Heart right ventricle (tissue), 16 donors: ENCODE results near the gene KCNIP2. TPM values are rescaled to one million over a fixed set of nuclear protein-coding genes. Genes with fewer than 3 reads are reported as not detected.
A peak's percentile ranks its signal among the peaks of the same experiment; 100 is the strongest.

Source experiments
- ATAC-seq, 8 donors: fragments of 200-7000 bp; cut with Tn5 transposase; one replicate each; pipeline ENCODE4 v1.9.1; 2020; ENCODE audit warnings: mild to moderate bottlenecking in 8 of 8, moderate library complexity in 8 of 8, moderate number of reproducible peaks in 1 of 8
- DNase-seq, 2 donors: peaks; one replicate each; pipeline ENCODE4 v3.0.0-alpha.2; 2020
- H3K27ac ChIP-seq, 10 donors: fragments of 200-600 bp; sonication (generic) in 2 of 10; one replicate each; pipeline versions ENCODE4 v1.5.0 to v1.8.0; 2020 to 2022; ENCODE audit warnings: mild to moderate bottlenecking in 3 of 10
- H3K27me3 ChIP-seq, 7 donors: fragments of 200-600 bp; one replicate each; pipeline ENCODE4 v1.8.0; 2021 to 2022; ENCODE audit warnings: mild to moderate bottlenecking in 2 of 7
- H3K36me3 ChIP-seq, 9 donors: fragments of 200-600 bp; sonication (generic) in 1 of 9; one replicate each; pipeline versions ENCODE4 v1.5.0 to v1.8.0; 2020 to 2022; ENCODE audit warnings: mild to moderate bottlenecking in 2 of 9
- H3K4me1 ChIP-seq, 9 donors: fragments of 200-600 bp; sonication (generic) in 1 of 9; one replicate each; pipeline versions ENCODE4 v1.5.0 to v1.8.0; 2020 to 2022; ENCODE audit warnings: mild to moderate bottlenecking in 4 of 9
- H3K4me3 ChIP-seq, 10 donors: fragments of 200-600 bp; sonication (generic) in 2 of 10; one replicate each; pipeline versions ENCODE4 v1.5.0 to v1.8.0; 2020 to 2022; ENCODE audit warnings: mild to moderate bottlenecking in 7 of 10, moderate library complexity in 2 of 10
- H3K9me3 ChIP-seq, 11 donors: fragments of 200-600 bp in 10 of 11; sonication (generic) in 2 of 11; one replicate each; pipeline versions ENCODE4 v1.5.0 to v1.8.0; 2013 to 2022; ENCODE audit warnings: mild to moderate bottlenecking in 2 of 11, control low read depth in 1 of 11, moderate library complexity in 1 of 11
- CTCF ChIP-seq, 9 donors: fragments of 200-600 bp; sonication (generic) in 2 of 9; IDR thresholded peaks; one replicate each; pipeline versions ENCODE4 v1.5.0 to v1.8.0; 2021 to 2022; ENCODE audit warnings: antibody characterized with exemption in 9 of 9, mild to moderate bottlenecking in 5 of 9, moderate library complexity in 1 of 9
- WGBS, 2 donors: extraction: QIAGEN DNeasy Blood & Tissue Kit; methylation state at CpG; one replicate each; pipeline ENCODE4 v1.1.7; 2013; ENCODE audit warnings: inconsistent platforms in 1 of 2; 5-methylcytosine and 5-hydroxymethylcytosine counted together
- intact Hi-C, 10 donors: fragments of 100-400 bp; cut with DNase I; formaldehyde crosslinking; loops; one replicate each; pipeline versions ENCODE4 v1.11.1 to v1.14.2; 2022
- polyA plus RNA-seq, 2 donors: library from polyadenylated mRNA; stranded (reverse); fragments of 200-250 nt; gene quantifications; one replicate each; pipeline ENCODE4 v1.2.3, GENCODE V29; 2013
- total RNA-seq, 10 donors: library from RNA; stranded (reverse); fragmentation: NEBNext Ultra II Directional in 3 of 10; extraction: Animal tissue kit (Norgen Biotek cat#: 25700) in 3 of 10; gene quantifications; one replicate each; pipeline versions ENCODE4 v1.2.1 to v1.2.4, GENCODE V29; 2021 to 2023
- donor health status: Arrhythmogenic right ventricular cardiomyopathy.
- donor health status: ischemic (EF 13 %, LVEDD 7.1; RV severe dilation, severe dysfunction).
- donor health status: healthy with polysubstance abuse.
- donor health status: DM: no; HTN: yes; CAD: no.
- donor health status: DM: no; HTN: no; CAD: no.
- donor health status: ischemic (EF 25% LVEDD 6.9; RV normal size, moderate dysfunction).
- donor health status: ischemic (EF 25% LVEDD 5.7; RV mildly dilated, moderate dysfunction).
- donor health status: healthy.
- donor health status: DM: yes; HTN: yes; CAD: no.
- donor health status: Ischemic cardiomyopathy.
- donor health status: ischemic (EF 35%, LVEDD 5.7; RV mildly dilated, moderate dysfunction).
- donor health status: nonischemic (EF 11% LVEDD 7.7; RV severe dilation, severe dysfunction).
- donor health status: DM: yes; HTN: yes; CAD: no.
- donor health status: PGD.
- donor health status: ischemic (EF 29% LVEDD 5.4; RV normal size, mild dysfunction).
- donor health status: nonischemic (EF 23%, LVEDD 6.1; RV moderate dilation, normal function).

Gene KCNIP2
- total and polyA plus RNA-seq, 12 donors: 15.5 to 707 (median 251) TPM

- 1 to 2% methylated on average over 46 of the region's 46 CpGs for WGBS, 2 donors
- no peaks in the 10 kb centered on the region for H3K9me3 ChIP-seq
- H3K27me3 ChIP-seq: no peaks in the 10 kb centered on the region
- DNase-seq (peak; percentile 80 to 84), ATAC-seq (peak; percentile 70 to 92 (median 86))
- H3K4me1 ChIP-seq: peaks cover 10 to 75% (median 45%) of the 10 kb centered on the region in 9 donors
- peak overlapping the region in 2 of 10 donors; percentile 10 to 53 for H3K27ac ChIP-seq
- intact Hi-C loops: loop anchor here in 9 of 10 donors (2.0 to 10.0 kb wide), 9 partner anchors 46 to 236 kb away; partner anchors contain the start of gene HPS6 (in 1 of the 9)
- peak overlapping the region in 9 of 10 donors; percentile 24 to 58 (median 43) for H3K4me3 ChIP-seq
- peak; percentile 89 to 98 (median 90) for TF ChIP-seq CTCF (IDR thresholded peaks at IDR 0.05)
- peaks cover 0 to 11% (median 2%) of the 10 kb centered on the region in 9 donors for H3K36me3 ChIP-seq
Observed at GRCh38 chr10:101840741-101841453, 2.7 kb downstream of the KCNIP2 start.

- peak overlapping the region in 4 of 10 donors; percentile 10 to 53 (median 18) for H3K27ac ChIP-seq
Observed at GRCh38 chr10:101840102-101840684, 3.4 kb downstream of the KCNIP2 start.

GRCh38 chr10:101839416-101840063 lies 4.1 kb downstream of the KCNIP2 start:
- Histone ChIP-seq H3K4me1 (peaks cover 10 to 62% (median 44%) of the 10 kb centered on the region in 9 donors), H3K27ac (peak overlapping the region in 3 of 10 donors; percentile 11 to 53 (median 26)), H3K4me3 (peak overlapping the region in 8 of 10 donors; percentile 20 to 58 (median 26)), H3K9me3 (no peaks in the 10 kb centered on the region), H3K27me3 (no peaks in the 10 kb centered on the region), H3K36me3 (no peaks in the 10 kb centered on the region)
- WGBS, 2 donors: 15 to 16% methylated on average over 35 to 36 of the region's 36 CpGs
- DNase-seq: peak in 1 of 2 donors; percentile 57
- TF ChIP-seq CTCF (IDR thresholded peaks at IDR 0.05): no peak
- peak in 7 of 8 donors; percentile 25 to 33 (median 28) for ATAC-seq
- intact Hi-C loops: loop anchor here (2.0 to 10.0 kb wide), 9 partner anchors 48 to 238 kb away; partner anchors contain the start of gene HPS6 (in 1 of the 10)

More at GRCh38 chr10:101840102-101840684, 3.4 kb downstream of the KCNIP2 start:
- 9 to 11% methylated on average over 19 of the region's 19 CpGs for WGBS, 2 donors
- Histone ChIP-seq H3K4me3 (peak overlapping the region in 9 of 10 donors; percentile 6 to 58 (median 39)), H3K4me1 (peaks cover 10 to 68% (median 42%) of the 10 kb centered on the region in 9 donors), H3K36me3 (peaks cover 0 to 4% (median 0%) of the 10 kb centered on the region in 9 donors), H3K9me3 (no peaks in the 10 kb centered on the region), H3K27me3 (no peaks in the 10 kb centered on the region)
- intact Hi-C loops: loop anchor here in 9 of 10 donors (2.0 to 10.0 kb wide), 9 partner anchors 47 to 237 kb away; partner anchors contain the start of gene HPS6 (in 1 of the 9)
- no peak for ATAC-seq
- DNase-seq: no peak
- TF ChIP-seq CTCF (IDR thresholded peaks at IDR 0.05): no peak

DNA sequence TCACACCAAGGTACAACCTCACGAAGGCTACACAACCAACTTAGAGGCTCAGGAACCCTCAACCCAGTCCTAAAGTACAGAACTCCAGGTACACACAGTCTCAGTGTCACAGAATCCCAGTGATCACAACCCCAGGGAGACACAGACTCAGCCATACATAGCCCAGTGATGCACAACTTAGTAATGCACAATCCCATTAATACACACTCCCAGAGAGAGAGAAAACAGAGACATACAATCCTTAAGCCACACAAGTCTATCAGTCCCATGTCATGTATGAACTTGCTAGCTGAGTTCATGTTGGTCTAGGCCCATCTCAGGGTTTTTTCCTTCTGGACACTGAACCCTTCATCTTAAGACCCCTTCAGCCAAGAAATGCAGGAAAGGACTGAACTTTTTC lies 4.6 kb downstream of the KCNIP2 start:
- ATAC-seq (no peak), DNase-seq (no peak)
- TF ChIP-seq CTCF (IDR thresholded peaks at IDR 0.05): no peak
- Histone ChIP-seq H3K36me3 (no peaks in the 10 kb centered on the region), H3K27me3 (no peaks in the 10 kb centered on the region), H3K27ac (peak overlapping the region in 2 of 10 donors; percentile 5 to 16), H3K4me3 (no peak overlapping the region), H3K4me1 (peaks cover 10 to 62% (median 48%) of the 10 kb centered on the region in 9 donors), H3K9me3 (no peaks in the 10 kb centered on the region)
- 88 to 89% methylated on average over 1 of the region's 1 CpG for WGBS, 2 donors
- intact Hi-C loops: loop anchor here in 2 of 10 donors (5.0 kb wide), 2 partner anchors 173 to 233 kb away; no protein-coding TSS in a partner anchor
